ENCODE results near the gene FTO. TPM values are rescaled to one million over a fixed set of nuclear protein-coding genes. Genes with fewer than 3 reads are reported as not detected.
A peak's percentile ranks its signal among the peaks of the same experiment; 100 is the strongest.

FTO gene
- polyA plus RNA-seq, 2 of the 4 experiments (the other 2 are of a cell fraction): 48.7 to 101 TPM

DNA sequence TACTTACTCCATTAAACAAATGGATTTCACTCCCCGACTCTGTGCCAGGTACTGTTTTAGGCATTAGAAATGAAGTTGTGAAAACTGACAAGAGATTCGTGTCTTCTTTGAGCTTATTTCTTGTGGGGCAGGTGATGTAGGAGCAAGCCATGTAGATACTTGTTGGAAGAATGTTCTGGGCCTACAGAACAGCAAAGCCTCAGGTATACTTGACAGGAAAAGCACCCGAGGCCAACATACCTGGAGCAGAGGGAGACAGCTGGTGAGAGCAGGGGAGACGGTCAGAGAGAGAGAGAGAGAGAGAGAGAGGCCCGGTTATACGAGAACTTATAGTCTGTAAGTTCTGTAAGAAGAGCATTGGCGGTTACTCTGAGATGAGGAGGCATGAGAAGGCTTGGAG lies 110.8 kb downstream of the FTO start:
- ChIA-PET POLR2A (no interaction called here), CTCF (no interaction called here)
- DNase-seq (ENCODE audit: low read depth in 1 of 2, low spot score in 1 of 2): no peak
- Histone ChIP-seq H3K4me3 (no peak overlapping the region), H3K4me2 (no peak overlapping the region), H3K27ac (peak overlapping the region; percentile 17 to 82; a peak in 4 of 6 replicates), H3K9me3 (no peaks in the 10 kb centered on the region), H3K4me1 (peaks cover 27% of the 10 kb centered on the region)
- no peak for ATAC-seq
- FAIRE-seq: no peak
- TF ChIP-seq KDM1A (IDR thresholded peaks at IDR 0.05; ENCODE audit: low read depth): no peak
- no peak for TF ChIP-seq HDAC2 (IDR thresholded peaks at IDR 0.05)
- no peak for TF ChIP-seq FOXS1 (CRISPR knock-in tag; IDR thresholded peaks at IDR 0.05)
- TF ChIP-seq NPAS2 (CRISPR knock-in tag; IDR thresholded peaks at IDR 0.05; ENCODE audit: borderline replicate concordance): no peak
- no peak for TF ChIP-seq CTCF (IDR thresholded peaks at IDR 0.05)
- TF ChIP-seq RFX5 (IDR thresholded peaks at IDR 0.05): no peak
- TF ChIP-seq, protein P1, sequence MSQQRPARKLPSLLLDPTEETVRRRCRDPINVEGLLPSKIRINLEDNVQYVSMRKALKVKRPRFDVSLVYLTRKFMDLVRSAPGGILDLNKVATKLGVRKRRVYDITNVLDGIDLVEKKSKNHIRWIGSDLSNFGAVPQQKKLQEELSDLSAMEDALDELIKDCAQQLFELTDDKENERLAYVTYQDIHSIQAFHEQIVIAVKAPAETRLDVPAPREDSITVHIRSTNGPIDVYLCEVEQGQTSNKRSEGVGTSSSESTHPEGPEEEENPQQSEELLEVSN (IDR thresholded peaks at IDR 0.05; ENCODE audit: borderline replicate concordance, low read depth): no peak
- TF ChIP-seq MAX (IDR thresholded peaks at IDR 0.05): no peak
- TF ChIP-seq, protein P2, sequence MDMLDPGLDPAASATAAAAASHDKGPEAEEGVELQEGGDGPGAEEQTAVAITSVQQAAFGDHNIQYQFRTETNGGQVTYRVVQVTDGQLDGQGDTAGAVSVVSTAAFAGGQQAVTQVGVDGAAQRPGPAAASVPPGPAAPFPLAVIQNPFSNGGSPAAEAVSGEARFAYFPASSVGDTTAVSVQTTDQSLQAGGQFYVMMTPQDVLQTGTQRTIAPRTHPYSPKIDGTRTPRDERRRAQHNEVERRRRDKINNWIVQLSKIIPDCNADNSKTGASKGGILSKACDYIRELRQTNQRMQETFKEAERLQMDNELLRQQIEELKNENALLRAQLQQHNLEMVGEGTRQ (IDR thresholded peaks at IDR 0.05): no peak
- no peak for TF ChIP-seq BHLHE40 (IDR thresholded peaks at IDR 0.05; ENCODE audit: low read depth, low read length)
- TF ChIP-seq HES2 (IDR thresholded peaks at IDR 0.05): no peak
- TF ChIP-seq ZFP36 (IDR thresholded peaks at IDR 0.05; ENCODE audit: borderline replicate concordance, partially characterized antibody): no peak
- TF ChIP-seq HEYL (CRISPR knock-in tag; IDR thresholded peaks at IDR 0.05): no peak
- no peak for TF ChIP-seq ZNF302 (CRISPR knock-in tag; IDR thresholded peaks at IDR 0.05)
- TF ChIP-seq, protein P3, sequence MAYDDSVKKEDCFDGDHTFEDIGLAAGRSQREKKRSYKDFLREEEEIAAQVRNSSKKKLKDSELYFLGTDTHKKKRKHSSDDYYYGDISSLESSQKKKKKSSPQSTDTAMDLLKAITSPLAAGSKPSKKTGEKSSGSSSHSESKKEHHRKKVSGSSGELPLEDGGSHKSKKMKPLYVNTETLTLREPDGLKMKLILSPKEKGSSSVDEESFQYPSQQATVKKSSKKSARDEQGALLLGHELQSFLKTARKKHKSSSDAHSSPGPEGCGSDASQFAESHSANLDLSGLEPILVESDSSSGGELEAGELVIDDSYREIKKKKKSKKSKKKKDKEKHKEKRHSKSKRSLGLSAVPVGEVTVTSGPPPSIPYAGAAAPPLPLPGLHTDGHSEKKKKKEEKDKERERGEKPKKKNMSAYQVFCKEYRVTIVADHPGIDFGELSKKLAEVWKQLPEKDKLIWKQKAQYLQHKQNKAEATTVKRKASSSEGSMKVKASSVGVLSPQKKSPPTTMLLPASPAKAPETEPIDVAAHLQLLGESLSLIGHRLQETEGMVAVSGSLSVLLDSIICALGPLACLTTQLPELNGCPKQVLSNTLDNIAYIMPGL (CRISPR knock-in tag; IDR thresholded peaks at IDR 0.05; ENCODE audit: borderline replicate concordance): no peak
- no peak for TF ChIP-seq SMC3 (IDR thresholded peaks at IDR 0.05)
- TF ChIP-seq, protein P4, sequence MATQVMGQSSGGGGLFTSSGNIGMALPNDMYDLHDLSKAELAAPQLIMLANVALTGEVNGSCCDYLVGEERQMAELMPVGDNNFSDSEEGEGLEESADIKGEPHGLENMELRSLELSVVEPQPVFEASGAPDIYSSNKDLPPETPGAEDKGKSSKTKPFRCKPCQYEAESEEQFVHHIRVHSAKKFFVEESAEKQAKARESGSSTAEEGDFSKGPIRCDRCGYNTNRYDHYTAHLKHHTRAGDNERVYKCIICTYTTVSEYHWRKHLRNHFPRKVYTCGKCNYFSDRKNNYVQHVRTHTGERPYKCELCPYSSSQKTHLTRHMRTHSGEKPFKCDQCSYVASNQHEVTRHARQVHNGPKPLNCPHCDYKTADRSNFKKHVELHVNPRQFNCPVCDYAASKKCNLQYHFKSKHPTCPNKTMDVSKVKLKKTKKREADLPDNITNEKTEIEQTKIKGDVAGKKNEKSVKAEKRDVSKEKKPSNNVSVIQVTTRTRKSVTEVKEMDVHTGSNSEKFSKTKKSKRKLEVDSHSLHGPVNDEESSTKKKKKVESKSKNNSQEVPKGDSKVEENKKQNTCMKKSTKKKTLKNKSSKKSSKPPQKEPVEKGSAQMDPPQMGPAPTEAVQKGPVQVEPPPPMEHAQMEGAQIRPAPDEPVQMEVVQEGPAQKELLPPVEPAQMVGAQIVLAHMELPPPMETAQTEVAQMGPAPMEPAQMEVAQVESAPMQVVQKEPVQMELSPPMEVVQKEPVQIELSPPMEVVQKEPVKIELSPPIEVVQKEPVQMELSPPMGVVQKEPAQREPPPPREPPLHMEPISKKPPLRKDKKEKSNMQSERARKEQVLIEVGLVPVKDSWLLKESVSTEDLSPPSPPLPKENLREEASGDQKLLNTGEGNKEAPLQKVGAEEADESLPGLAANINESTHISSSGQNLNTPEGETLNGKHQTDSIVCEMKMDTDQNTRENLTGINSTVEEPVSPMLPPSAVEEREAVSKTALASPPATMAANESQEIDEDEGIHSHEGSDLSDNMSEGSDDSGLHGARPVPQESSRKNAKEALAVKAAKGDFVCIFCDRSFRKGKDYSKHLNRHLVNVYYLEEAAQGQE (IDR thresholded peaks at IDR 0.05): no peak
- 97% methylated on average over 7 of the region's 7 CpGs for WGBS (ENCODE audit: missing lambda C conversion rate)

Measured in A549 (cell line).